Glomerular visceral epithelial cell (primary cell): ENCODE measurements around the gene CCDC150.

Experiments
- DNase-seq: peaks from one replicate; pipeline ENCODE4 v3.0.0-alpha.2; 2016; ENCODE audit errors: extremely low spot score

The CCDC150 gene

DNA sequence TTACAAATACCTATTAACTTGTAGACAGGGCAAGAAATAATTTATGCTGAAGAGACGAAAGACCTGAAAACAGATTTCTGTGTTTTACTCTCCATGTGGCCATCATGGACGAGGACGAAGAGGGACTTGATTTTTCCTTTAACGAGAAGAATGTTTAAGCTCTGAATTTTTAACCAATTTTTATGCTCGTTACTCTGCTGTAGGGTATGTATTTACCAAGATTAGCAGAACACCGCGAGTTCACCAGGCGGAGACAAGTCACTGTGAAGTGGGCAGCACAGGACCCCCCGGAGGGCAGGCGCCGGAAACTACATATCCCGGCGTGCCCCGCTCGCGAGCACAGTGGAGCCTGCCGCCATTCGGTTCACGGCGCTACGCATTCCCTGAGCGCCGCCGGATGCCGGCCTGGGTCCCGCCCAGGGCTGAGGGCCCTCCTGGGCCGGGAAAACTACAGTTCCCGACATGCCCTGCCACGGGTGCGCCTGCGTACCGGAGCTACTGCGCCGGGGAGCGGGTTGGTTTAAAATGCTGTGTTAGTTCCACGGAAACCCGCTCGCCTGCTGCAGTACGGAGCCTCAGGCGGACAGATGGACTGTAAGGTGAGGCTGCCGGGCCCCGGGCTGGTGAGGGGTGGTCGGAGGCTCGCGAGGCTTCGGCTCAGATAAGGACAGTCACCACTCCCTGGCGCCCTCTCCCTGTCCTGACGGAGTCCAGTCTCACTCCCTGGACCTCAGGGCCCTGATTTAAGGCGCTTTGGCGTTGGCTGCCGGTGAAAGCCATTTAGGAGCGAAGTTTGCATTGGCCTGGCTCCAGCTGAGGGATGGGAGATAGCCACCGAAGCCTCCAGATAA is at the start of gene CCDC150:
CCDC150 (plus strand) TSS at position 536 of the 851 bp plus-strand sequence; CDS start at position 588, 52 bp downstream.
- DNase-seq = peak; percentile 96

DNA sequence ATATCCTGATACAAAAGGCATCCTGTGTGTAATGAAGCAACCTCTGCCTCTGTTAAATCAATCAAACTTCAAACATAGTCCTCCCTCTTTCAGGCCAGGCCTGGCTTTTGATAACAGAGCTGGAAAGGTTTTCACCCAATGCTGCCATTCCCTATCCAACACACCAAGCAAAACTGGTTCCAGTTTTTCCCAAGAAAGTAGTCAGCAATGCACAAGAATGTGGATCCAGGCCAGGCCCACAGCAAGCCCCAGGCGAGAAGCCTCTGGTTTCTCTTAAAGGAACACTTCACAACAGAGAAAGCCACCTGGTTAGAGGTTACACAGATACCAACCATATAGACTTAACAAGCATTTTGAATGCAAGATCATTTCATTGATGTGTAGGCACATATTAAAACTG is 49.2 kb upstream of the CCDC150 start:
- peak; percentile 18 for DNase-seq

DNA sequence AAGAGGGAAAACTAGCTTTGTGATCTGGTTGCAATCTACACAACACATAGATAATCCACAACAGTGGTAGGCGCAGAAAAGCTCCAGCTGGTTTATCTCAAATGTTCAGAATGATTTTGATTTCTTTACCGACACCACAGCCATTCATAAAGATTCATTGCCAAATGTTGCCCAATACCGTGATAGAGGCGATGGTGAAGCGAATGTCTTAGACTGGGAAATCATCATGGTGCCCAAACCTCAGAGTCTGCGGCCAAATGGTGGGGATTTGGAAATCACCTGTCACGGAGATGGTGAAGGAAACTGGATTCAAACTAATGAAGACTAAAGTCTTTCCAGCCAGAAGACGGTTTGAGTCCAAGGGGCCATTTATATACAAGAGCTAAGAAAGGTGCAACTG is 48.5 kb upstream of the CCDC150 start:
- DNase-seq = no peak

DNA sequence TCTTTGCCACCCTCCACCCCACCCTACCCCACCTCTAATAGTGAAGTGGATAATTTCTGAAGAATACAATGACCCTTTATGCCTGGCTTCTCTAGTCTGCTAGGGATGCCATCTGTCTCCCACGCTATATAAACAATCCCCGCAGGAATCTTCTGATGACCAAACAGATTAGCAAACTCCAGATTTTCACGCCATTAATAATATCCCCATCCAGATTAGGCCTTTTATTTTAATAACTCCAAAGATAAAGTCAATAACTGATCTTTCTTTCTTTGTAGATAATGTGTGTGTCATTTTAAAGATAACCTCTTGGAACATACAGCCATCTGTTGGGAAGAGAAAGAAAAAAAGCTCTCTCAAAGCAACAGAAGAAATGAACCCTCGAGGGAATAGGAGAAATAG is 47.9 kb upstream of the CCDC150 start:
- DNase-seq = no peak

DNA sequence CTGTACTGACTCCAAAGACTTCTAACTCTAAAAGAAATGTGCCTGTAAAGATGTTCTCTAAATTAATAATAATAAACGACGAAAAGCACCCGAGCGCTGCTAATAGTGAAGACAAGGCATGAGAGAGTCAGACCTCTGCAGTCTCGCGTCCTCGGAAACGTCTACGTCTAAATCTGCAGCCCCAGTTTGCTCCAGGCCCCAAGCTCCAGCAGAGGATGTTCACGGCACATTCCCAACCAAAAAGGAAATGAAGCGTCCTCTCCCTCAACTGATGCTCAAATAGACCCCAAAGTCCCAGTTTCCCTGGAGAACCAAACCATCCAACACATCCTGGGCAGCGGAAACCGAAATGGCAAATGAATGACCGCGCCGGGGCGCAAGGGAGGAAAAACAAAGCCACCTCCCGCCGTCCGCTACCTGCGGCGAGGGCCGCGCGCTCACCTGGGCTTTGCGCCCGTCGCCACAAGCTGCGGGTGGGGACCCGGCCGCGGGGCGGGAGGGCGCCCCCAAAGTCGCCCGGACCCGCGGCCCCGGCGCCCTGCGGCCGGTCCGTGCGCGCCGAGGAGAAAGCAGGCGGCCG is 47.1 kb upstream of the CCDC150 start:
- DNase-seq = peak; percentile 35

DNA sequence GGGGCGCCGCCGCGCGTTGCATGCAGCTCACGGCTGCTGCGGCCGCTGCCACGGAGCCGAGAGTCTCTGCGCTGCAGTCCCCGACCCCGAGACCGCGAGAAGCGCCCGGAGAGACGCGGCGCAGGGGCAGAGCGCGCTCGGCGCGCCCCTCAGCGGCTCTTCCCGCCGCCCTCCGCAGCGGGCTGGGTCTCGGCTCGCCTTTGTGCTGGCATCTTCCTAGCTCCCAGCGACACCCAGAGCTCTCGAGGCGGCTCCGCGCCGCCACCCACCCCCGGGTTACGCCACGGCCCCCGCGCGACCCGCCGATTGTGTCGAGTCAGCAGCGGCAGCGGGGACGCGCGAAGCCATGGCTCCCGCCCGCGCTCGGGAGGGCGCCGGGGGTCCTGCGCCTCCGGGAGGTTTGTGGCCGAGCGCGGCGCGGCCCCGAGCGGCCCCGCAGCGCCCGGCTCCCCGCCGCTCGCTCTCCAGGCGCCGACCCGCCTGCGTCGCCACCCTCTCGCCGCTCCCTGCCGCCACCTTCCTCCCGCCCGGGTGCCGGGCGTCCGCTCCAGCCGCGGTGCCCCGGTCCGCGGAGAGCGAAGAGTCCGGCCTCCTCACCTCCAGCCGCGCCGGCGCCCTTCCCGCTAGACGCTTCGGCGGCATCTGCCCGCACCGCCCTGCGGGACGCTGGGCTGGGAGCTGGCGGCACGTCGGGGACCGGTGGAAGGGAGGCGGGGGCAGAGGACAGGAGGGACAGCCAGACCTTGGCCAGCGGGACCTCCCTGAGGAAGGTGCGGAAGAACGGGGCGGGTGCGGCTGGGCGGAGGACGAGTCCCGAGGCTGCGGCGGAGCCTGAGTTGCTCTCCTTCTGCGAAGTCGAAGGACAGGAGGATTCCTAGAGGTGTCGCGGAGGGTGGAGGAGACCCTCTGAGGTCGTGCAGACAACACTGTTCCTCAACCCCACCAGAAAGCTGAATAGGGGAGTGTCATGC is 46.3 kb upstream of the CCDC150 start, which contains the start of gene HECW2:
HECW2 (minus strand) TSS at position 644 of the 971 bp plus-strand sequence.
- DNase-seq = peak; percentile 66

DNA sequence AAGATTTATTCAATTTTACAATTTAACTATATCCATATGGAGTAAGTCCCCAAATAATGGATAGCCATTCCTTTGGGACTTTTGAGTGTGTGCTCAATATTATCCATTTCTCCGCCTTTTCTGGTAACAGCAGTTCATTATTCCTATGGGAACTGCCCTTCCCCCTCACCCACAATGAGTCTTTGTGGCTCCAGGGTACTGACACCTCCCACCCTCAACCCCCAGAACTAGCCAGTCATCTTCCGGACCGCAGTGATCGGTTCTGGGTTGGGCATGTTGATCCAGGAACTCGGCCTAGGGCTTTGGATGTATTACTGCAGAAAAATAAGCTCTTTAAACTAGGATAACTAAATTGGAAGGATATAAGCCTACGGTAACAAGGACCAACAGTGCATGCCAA is 45.4 kb upstream of the CCDC150 start:
- no peak for DNase-seq

DNA sequence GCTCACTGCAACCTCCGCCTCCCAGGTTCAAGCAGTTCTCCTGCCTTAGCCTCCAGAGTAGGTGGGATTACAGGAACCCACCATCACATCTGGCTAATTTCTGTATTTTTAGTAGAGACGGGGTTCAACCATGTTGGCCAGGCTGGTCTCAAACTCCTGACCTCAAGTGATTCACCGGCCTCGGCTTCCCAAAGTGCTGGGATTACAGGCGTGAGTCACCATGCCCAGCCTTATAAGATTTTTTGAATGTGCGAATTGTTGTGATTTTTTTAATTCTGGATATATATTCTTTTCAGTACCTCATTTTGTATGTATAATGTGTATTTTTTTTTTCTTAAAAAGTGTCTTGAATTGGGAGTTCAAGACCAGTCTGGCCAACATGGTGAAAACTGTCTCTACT is 42.0 kb upstream of the CCDC150 start:
- no peak for DNase-seq

DNA sequence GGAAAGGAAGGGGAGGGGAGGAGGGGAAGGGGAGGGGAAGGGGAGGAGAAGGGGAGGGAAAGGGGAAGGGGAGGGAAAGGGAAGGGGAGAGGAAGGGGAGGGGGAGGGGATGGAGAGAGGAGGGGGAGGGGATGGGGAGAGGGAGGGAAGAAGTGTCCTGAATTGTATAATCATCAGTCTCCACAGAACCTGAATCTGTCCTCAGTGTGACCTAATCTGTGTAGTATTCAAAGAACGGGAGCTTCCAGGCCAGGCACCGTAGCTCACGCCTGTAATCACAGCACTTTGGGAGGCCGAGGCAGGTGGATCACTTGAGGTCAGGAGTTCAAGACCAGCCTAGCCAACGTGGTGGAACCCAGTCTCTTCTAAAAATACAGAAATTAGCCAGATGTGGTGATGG is 41.1 kb upstream of the CCDC150 start:
- no peak for DNase-seq

DNA sequence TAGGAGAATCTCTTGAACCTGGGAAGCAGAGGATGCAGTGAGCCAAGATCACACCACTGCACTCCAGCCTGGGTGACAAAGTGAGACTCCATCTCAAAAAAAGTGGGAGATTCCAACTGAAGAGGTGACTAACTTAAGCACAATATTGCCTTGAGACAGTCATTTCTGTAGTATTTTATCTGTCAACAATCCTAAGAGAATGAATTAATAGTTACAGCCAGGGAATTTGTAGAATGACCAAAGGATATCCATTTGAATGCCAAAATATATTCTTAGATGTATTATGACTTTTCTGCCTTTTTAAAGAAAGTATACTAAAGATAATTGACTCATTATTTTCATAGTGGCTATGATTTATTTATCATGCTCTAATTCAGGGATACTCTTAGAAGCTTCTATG is 40.7 kb upstream of the CCDC150 start:
- DNase-seq = no peak

DNA sequence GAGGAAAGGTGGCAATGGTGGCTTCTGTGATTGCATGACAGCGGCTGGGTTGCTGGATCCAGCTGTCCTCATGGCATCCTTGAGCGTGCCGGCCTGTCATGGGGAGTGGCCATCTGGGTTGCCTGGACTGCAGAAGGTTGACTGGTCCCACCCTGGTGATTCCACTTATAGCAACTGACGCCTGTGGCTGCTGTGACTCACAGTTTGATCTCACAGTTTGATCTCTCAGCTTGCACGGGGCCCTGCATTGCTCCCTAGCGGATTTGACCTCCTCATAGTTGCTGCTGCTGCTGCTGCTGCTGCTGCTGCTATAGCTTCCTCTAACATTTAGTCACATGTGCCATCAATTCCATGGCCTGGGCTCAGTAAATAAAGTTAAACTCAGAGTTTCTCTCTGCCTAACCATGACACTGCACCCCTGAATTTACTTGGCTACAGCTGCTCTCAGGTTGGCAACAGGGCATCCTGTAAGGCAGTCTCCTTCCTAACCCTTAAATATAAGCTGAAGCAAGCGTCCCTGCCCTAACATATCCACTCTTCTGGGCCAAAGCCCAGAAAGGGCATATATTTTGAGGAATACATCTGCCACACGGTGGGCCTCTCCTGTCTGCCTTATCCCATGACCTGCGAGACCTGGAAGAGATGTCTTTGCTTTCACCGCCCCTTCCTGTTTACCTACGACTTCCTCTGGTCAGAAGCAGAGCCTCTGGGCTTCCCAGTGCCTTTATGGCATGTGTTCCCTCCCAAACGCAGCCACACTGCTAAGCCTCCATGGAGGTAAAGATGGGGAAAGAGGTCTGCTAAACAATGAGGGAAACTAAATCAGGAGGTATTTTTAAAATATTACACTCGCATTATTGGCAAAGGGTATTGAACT is 37.8 kb upstream of the CCDC150 start:
- DNase-seq = peak; percentile 85

DNA sequence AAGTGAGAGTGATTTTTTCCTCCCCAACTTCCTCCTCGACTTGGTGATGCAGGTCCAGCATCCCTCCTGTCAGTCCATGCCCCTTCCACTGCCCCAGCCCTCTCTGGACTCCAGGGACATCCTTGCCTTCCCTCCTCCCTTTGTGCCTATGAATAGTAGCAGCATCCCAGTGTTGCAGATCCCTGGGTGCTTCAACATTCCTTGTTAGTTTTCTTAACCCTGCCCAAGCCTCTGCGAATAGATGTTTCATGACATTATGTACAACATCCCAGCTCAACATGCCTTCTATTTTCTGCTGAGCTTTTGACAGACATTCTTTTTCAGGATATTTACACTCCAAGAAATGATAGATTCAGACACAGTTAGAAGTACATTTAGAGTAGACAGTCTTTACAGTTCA is 35.3 kb upstream of the CCDC150 start:
- no peak for DNase-seq

DNA sequence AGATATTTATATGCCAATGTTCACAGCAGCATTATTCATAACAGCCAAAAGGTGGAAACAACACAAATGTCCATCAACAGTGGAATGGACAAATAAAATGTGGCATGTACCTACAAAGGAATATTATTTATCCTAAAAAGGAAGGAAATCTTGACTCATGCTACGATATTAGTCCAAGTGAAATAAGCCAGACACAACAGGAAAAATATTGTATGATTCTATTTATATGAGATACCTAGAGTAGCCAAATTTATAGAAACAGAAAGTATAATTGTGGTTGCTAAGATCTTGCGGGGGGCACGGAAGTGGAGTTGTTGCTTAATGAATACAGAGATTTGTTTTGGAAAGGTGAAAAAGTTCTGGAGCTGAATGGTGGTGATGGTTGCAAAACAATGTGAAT is 33.0 kb upstream of the CCDC150 start:
- DNase-seq = no peak

DNA sequence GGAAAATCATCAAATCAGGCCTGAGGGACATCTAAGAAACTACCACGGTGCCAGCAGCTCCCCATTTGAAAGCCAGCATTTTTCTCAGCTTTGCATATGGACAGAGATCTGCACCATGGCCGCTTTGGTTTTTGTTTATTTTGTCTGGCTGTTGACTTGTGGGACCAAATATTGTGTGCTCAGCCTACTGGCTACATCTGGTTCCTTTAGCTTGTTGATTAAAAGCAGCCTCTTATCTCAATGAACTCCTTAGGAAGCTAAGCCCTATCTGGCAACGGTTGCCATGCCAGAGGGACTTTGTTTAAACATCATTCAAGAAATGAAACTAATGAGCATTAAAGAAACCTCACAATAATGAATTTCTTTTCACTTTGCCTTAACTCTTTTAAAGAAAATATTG is 32.4 kb upstream of the CCDC150 start:
- no peak for DNase-seq

DNA sequence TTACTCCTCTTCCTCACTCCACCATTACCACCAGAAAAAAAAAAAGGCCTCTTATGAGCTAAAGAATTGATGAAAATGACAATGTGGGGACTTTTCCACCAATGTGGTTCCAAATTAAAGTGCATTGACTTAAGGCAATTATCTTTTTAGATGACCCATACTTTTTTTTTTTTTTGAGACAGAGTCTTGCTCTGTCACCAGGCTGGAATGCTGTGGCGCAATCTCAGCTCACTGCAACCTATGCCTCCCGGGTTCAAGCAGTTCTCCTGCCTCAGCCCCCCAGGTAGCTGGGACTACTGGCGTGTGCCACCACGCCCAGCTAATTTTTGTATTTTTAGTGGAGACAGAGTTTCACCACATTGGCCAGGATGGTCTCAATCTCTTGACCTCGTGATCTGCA is 31.6 kb upstream of the CCDC150 start:
- peak; percentile 22 for DNase-seq

DNA sequence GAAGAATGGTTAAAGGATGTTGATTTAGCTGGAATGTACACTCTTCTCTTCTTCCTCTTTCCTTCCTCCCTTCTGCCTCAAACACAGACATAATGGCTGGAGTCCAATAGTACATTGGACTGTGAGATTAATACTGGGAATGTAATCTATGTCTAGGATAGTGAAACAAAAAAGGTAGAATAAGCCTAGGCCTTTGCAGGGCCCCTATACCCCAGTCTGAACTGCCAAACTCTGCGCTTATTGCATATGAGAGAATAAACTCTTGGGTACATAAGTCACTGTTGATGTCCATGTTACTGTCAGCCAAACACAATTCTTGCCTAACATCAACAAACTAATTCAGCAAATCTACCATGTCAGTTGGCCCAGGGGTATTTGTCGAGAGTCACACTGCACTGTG is 29.7 kb upstream of the CCDC150 start:
- no peak for DNase-seq

DNA sequence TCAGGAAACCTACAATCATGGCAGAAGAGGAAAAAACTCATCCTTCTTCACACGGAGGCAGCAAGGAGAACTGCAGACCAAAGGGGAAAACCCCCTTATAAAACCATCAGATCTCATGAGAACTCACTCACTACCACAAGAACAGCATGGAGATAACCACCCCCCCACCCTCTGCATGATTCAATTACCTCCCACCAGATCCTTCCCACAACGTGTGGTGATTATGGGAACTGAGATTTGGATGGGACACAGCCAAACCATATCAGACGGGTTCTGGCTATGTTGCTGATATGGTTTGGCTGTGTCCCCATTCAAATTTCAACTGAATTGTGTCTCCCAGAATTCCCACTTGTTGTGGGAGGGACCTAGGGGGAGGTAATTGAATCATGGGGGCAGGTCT is 28.7 kb upstream of the CCDC150 start:
- no peak for DNase-seq

DNA sequence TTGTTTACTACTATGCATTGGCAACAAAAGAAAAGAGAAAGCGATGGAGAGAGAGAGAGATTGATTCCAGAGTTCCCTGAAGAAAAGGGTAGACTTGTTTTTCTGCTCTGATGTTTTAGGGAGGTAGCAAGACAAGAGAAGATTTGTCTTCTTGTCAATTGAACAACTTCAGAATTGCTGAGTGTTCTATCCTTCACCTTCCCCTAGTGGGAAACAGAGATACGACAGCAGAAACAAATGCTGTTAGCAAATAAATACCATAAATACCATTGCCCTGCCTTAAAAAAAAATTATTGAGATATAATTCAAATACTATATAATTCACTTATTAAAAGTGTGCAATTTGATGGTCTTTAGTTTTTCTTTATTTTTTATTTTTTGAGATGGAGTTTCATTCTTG is 26.2 kb upstream of the CCDC150 start:
- DNase-seq = no peak

DNA sequence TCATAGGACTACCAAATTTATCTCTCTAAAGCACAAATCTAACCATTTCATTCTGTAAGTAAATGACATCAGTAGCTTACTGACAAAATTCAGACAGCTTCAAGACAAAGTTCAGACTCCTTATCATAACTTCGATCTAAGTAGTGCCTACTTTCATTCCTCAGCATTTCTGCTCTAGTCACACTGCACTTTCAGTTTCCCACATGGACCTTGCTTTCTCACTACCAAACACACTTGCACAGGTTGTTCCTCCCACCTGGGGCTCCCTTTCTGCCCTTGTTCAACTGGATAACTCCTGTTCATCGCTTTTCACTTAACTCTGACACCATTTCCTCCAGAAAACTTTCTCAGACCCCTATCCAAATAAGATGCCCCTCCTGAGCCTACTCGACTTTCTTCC is 22.1 kb upstream of the CCDC150 start:
- no peak for DNase-seq

DNA sequence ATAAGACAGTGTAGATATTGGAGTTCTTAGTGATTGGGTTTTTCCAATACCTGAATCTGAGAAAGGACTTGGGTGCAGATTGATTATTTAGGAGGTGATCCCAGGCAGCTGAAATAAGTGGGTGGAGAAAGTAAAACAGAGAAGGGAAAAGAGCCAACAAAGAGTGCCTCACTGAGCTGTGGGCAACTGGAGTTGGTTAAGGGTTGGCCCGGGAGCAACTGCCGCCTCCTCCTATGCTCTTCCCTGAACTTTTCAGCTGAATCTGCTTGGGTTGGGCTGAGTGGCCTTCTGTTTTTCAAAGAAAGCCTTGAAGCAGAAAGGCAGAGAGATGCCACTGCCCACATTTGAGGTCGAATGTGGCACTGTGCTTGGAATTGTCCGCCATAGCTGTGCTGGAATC is 20.9 kb upstream of the CCDC150 start:
- no peak for DNase-seq

DNA sequence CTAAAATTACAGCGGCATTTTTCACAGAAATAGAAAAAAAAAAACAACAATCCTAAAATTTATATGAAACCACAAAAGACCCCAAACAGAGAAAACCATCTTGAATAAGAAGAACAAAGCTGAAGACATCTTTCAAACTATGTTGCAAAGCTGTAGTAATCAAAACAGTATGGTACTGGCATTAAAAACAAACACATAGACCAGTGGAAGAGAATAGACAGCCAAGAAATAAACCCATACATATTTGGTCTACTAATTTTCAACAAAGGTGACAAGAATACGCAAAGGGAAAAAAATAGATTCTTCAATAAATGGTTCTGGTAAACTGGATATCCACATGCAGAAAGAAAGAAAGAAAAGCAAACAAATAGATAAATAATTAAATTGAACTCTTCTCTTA is 9.0 kb upstream of the CCDC150 start:
- DNase-seq = no peak
